Limb (tissue), 2 donors: ENCODE data around the gene ASAP2.
A peak's percentile ranks its signal among the peaks of the same experiment; 100 is the strongest.

ENCODE experiments used
- DNase-seq, 2 donors: peaks; one replicate each; pipeline ENCODE4 v3.0.0-alpha.2; 2016; ENCODE audit errors: extremely low spot score in 2 of 2

Gene ASAP2

GRCh38 chr2:9317559-9317958 lies 110.9 kb downstream of the ASAP2 start:
- no peak for DNase-seq

DNA sequence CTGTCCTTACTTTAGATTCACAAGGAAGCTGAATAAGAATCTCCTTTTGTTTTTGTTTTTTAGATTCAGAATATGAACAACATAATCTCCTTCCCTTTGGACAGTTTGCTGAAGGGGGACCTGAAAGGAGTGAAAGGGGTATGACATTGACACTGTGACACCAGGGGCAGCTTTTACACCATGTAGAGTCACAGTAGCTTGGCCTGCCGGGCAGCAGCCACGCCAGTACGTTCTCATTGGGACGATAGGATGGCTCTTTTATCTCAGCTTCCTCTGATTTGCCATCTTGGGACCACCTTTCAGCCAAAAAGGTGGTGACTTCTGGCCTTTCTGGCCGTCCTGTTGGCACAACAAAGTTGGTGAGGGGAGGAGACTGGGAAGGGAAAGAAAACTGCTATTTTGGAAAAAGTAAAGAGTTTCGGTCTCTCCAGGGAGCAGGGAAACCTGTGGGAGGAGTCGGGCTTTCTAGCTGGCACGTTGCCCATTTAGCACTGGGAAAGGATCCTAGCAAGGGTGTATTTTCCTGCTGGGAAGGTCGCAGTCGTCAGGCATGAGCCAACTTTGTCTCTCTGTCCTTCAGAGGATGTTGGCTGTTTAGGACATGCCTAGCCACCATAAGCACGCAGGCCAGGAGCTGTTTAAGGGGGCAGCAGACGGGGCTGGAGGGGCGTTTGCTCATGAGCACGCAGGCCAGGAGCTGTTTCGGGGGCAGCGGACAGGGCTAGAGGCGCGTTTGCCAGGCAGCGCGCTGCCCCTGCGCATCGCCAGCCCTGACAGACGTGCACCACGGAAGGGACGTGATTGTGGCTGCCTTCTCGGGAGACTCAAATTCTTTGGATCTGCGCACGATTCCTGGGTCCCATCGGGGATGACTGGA lies 112.1 kb downstream of the ASAP2 start:
- no peak for DNase-seq

- DNase-seq = no peak
Measured at GRCh38 chr2:9319338-9319715, 112.7 kb downstream of the ASAP2 start.

- DNase-seq = no peak
Measured at GRCh38 chr2:9322576-9322975, 116.0 kb downstream of the ASAP2 start.

DNA sequence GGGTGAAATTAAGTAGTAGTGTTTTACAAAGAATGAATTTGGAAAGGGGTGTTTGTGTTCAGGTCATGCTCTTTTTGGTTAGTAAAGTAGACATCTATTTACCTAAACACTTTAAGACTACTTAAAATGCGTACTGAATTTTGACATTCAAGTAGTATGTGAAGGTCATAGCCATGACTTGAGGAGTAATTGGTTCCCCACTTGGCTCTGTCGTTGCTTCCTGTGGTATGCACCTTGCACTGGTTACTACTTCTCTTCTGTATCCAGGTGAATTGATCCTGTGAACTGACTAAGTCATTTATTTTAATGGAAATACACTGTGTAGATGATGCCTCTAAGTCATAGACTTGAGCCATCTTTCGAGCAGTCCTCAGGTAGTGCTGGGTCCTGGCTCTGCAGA lies 118.8 kb downstream of the ASAP2 start:
- DNase-seq = no peak

GRCh38 chr2:9326975-9327374 lies 120.4 kb downstream of the ASAP2 start:
- no peak for DNase-seq

DNA sequence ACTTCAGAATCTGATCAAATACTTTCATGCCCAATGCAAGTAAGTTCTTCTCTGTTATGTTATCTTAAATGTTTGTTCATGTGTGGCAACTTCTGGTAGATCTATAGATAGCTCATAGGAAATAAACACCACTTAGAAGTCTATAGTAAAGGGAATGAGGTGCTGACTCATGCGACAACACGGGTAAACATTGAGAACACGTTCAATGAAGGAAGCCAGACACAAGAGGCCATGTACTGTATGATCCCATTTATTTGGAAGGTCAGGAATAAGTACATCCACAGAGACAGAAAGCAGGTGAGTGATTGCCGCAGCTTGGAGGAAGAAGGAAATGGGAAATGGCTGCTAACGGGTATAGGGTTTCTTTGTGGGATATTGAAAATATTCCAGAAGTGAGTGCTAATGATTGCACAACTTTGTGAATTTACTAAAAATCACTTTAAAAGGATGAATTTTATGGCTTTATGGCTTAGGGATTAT lies 121.3 kb downstream of the ASAP2 start:
- DNase-seq = no peak

GRCh38 chr2:9328931-9329330 lies 122.3 kb downstream of the ASAP2 start:
- DNase-seq = no peak

DNA sequence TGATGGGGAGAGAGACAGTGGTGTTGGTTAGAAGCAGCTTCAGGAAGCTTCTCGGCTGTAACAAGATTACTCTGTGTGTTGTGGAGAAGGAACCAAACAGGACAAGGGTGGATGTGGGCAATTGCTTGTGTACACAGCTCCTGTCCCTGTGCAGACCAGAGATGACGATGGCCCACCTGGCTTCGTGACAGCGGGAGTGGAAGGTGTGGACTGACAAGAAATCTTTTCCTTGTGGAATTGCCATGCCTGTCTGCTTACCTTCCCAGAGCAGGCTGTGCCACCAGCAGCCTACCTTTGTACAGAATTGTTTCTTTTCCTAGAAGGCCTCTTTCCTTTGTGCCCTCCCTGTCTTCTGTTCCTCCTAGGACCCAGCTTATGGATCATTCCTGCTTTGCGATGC lies 122.9 kb downstream of the ASAP2 start:
- DNase-seq = no peak

DNA sequence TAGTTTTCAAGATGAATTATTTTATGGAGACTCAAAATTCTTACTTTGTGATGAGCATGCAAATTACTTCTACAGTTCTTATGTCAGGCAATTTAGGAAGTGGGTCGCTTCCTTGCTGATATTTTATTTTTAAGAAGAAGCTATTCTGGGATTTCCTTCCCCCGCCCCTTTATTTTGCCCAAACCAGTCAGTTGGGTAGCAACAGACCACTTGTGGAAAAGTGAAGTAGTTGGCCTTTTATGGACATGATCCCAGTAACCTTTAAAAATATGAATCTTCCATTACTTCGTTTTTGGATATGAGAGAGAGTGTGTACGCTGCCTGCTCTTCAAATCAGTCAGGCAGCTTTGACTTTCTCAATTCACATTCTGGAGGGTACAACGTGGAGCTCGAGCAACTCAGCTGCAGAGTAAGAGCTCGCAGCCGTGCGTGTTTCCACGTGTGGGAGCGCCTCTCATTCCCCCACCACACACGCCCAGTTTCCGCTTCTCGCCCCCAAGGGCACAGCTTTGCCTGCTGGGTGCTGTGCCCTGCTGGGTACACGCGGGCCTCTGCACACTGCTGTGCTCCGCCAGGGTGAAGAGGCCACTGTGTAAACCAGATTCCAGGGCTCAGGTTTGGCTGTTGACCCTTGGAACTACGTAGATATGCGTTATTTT lies 124.1 kb downstream of the ASAP2 start:
- no peak for DNase-seq

DNA sequence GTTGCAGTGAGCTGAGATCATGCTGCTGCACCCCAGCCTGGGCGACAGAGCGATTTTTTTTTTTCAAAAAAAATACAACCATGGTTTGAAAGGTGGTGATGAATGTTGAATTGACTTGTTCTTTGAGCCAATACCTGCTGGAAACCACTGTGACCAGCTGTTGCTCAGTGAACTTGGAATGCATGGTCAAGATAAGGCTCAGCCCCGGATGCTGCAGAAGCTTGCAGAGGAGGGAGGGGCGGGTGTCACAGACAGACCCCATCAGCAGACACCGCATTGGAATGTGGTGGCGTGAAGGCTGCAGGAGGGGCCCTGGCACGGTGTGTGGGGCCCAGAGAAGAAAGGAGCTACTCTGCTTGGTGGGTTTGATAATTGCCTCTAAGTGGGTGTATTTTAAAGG lies 125.1 kb downstream of the ASAP2 start:
- DNase-seq = no peak

DNA sequence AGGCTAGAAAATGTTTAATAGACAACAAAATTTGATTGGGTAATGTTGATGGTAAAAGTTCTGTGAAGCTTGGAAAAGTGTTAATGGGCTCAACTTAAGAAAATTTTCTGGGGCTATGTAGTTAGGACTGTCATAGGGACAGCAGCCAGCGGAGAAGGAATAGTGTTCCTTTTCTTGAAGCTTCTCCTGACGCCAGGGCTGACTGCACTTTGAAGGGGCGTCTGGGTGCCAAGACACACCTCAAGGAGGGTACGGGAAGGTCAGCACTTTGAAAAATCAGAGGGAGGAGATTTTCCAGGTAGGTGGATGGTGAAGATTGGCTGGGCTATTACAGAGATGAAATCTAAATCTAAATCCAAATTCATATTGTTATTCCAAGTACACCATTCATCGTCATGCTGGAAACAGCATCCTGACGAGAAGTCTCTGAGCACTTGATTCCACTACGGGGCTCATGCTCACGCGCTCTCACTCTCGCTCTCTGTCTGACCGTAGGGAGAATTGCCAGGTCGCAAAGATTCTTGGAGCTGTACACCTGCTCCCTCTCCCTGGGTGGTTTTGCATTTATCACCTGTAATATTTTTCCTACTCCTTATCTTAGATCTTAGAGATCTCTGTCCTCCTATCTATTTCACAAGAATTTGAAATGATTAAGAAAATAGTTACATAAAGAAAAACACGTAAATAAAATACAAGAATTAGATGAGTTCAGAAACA lies 125.7 kb downstream of the ASAP2 start:
- no peak for DNase-seq

DNA sequence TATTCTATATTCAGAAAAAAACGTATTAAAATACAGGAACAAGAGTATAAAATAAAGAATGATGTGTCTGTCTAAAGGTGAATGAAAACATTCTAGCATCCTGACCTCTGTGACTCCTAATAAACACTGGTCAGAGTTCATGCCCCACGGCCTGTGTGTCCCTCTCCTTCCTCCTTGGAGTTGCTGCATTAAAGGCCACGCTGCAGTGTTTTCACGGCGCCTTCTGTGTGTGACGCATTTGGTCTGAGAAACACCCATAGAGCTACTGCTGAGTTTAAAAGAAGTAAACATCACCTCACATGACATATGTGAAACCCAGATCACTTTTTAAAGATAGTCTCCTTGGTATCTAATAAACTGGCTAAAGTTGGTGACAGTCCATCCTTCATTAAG lies 126.2 kb downstream of the ASAP2 start:
- DNase-seq = no peak

- DNase-seq = peak in 1 of 2 donors; percentile 43
Measured at GRCh38 chr2:9333591-9334171, 127.1 kb downstream of the ASAP2 start.

- DNase-seq = no peak
Measured at GRCh38 chr2:9334761-9335160, 128.1 kb downstream of the ASAP2 start.

DNA sequence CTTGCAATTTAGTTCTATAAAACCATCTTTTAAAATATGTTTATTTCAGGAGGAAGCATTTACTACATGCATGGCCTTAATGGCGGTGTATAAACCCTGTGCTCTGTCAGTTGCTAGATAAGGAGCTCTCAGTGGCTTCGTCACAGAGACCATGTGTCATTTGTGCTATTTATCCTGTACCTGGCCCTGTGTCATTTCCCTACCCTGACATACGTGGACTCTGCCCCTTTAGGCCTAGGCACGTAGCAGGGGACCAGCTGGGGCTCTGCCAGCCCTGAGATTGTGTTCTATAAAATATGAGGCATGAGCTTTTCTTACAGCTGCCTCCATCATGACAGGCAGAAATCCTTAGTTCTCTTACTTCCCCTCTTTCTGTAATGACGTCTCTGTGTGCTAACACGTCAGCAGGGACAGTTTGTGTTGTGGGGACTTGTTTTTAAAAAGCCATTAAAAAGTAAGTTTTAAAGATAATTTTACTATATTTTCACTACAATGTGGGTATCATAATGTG lies 128.8 kb downstream of the ASAP2 start:
- DNase-seq = no peak

GRCh38 chr2:9336241-9336575 lies 129.6 kb downstream of the ASAP2 start:
- DNase-seq = no peak

- DNase-seq = peak; percentile 83 to 84
Measured at GRCh38 chr2:9336576-9337314, 130.1 kb downstream of the ASAP2 start.

DNA sequence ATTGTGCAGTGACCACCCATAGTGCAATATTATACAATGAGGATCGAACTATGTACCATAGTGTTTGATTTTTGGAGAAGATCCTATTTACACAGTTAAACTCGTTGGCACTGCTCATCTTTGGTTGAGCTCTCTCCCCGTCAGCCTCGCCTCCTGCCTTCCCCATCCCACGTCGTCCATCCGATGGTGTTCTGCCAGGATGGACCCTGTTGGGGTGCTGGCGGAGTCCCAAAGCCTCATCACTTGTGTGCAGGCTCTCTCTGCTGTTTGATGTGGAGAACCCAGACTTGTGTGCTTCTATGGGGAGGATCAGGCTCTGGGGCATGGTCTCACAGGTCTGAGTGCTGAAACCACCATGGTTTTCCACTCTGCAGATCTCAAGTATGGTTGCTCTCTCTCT lies 131.3 kb downstream of the ASAP2 start:
- no peak for DNase-seq

DNA sequence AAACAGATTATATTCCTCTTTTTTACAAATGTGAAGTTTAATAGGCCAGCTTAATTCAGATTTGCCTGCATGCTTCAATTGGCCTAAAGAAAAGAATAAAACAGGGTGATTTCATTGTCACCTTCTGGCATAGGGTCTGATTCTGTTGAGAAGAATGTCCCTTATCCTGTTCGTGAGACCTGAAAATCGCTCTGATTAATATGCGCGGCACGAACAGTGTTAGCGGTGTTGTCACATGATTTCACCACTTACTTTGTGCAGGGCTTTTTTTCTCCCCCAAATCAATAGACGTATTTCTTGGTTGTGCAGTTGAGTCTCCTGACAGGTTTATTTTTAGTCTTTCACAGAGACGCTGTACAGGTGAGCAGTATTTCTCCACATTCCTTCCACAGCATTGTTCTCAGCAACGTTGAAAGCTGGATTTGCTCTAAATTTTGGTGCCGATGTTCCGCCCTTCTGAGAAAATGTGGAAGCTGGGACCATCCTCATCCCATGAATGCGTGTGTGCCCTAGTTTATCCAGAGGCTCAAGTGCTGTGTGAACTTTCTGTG lies 134.8 kb downstream of the ASAP2 start:
- DNase-seq = no peak

DNA sequence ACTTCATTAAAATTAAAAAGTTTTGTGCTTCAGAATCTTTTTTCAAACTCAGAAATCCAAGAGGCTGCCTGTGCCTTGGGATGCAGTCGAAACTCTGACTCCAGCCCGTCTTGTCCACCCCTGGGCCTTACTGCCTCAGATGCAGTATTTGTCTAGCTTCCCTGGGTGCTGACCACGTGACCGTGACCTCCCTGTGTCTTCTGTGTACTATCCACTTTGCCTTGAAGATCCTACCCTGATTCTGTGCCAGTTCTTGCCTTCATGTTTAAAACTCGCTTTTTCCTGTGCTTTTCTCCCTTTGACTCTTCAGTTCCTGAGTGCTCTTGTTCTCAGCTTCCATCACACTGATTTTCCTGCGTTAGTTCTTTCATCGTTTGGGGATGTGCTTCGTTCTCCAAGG lies 136.0 kb downstream of the ASAP2 start:
- DNase-seq = no peak
